ENCODE results near the gene BOD1L2. TPM values are rescaled to one million over a fixed set of nuclear protein-coding genes. Genes with fewer than 3 reads are reported as not detected.

BOD1L2 gene
- not detected for total RNA-seq

DNA sequence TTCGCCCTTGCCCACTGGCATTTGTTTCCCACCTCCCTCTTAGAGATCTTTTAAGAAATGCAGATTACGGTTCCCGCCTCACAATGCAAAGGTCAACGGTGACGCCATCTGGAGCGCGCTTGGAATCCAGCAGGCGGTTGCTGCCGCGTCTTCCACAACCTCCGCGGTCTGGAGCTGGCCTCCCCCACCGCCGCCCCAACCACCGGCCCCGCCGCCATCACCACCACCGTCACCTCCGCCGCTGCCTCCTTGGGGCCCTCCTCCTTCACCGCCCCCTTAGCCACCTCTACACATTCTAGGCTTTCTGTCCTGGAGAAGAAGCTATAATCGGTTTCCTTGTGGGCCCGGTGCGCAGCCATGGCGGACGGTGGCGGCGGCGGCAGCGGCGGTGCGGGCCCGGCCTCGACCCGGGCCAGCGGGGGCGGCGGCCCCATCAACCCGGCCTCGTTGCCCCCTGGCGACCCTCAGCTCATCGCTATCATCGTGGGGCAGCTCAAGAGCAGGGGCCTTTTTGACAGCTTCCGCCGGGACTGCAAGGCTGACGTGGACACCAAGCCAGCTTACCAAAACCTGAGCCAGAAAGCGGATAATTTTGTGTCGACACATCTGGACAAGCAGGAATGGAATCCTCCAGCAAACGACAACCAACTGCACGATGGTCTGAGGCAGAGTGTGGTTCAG is at the start of gene BOD1L2:
TSS of gene BOD1L2 (plus strand) at position 132 of the 681 bp plus-strand sequence. CDS start at position 358, 226 bp downstream.
- DNase-seq (no peak), ATAC-seq (no peak)
- Histone ChIP-seq H3K27me3 (no peaks in the 10 kb centered on the region), H3K27ac (no peak within 1 kb of the TSS), H3K4me1 (peaks cover 17% of the 10 kb centered on the region), H3K36me3 (replicated peaks in 1 of 2; ENCODE audit: insufficient read depth in 1 of 2, low read depth in 2 of 2) (no peaks in the 10 kb centered on the region), H3K4me3 (no peak within 1 kb of the TSS), H3K9me3 (no peaks in the 10 kb centered on the region)
- no peak for TF ChIP-seq POLR2A (IDR thresholded peaks at IDR 0.05)
- TF ChIP-seq, protein P1, sequence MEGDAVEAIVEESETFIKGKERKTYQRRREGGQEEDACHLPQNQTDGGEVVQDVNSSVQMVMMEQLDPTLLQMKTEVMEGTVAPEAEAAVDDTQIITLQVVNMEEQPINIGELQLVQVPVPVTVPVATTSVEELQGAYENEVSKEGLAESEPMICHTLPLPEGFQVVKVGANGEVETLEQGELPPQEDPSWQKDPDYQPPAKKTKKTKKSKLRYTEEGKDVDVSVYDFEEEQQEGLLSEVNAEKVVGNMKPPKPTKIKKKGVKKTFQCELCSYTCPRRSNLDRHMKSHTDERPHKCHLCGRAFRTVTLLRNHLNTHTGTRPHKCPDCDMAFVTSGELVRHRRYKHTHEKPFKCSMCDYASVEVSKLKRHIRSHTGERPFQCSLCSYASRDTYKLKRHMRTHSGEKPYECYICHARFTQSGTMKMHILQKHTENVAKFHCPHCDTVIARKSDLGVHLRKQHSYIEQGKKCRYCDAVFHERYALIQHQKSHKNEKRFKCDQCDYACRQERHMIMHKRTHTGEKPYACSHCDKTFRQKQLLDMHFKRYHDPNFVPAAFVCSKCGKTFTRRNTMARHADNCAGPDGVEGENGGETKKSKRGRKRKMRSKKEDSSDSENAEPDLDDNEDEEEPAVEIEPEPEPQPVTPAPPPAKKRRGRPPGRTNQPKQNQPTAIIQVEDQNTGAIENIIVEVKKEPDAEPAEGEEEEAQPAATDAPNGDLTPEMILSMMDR (IDR thresholded peaks at IDR 0.05): no peak
- WGBS, 2 donors: 78 to 88% methylated on average over 41 to 49 of the region's 50 CpGs
- intact Hi-C loops (cut with DNase I): no loop called here

GRCh38 chr18:57107140-57107832 is 39.6 kb upstream of the BOD1L2 start:
- no peak for ATAC-seq
- no peak overlapping the region for H3K27ac ChIP-seq
- WGBS, 2 donors: 46 to 57% methylated on average over 4 of the region's 4 CpGs
- no peaks in the 10 kb centered on the region for H3K27me3 ChIP-seq
- no peaks in the 10 kb centered on the region for H3K4me1 ChIP-seq
- no peak for DNase-seq
- no peaks in the 10 kb centered on the region for H3K9me3 ChIP-seq
- TF ChIP-seq POLR2A (IDR thresholded peaks at IDR 0.05): no peak
- TF ChIP-seq, protein P1 (IDR thresholded peaks at IDR 0.05): no peak
- no peak overlapping the region for H3K4me3 ChIP-seq
- intact Hi-C loops (cut with DNase I): no loop called here
- H3K36me3 ChIP-seq (replicated peaks in 1 of 2; ENCODE audit: insufficient read depth in 1 of 2, low read depth in 2 of 2): no peaks in the 10 kb centered on the region

DNA sequence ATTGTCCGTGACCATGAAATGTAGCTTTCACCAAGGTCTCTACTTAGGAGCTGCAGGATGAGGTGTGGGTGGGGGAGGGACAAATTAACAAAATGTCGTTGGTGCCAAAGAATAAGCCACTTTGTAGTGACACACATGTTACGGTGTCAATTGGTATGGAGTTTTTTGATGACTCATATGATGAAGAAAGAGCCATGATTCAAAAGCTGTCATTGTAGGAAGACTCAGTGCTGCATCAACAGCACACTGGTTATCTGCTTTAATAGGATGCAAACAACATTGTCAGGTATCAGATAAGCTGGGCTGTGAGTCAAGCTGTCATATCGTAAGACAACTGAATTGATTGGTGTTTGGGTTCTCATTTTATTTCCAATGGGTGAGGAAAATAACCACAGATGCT is 36.6 kb upstream of the BOD1L2 start:
- 51 to 55% methylated on average over 4 of the region's 4 CpGs for WGBS, 2 donors
- H3K4me1 ChIP-seq: no peaks in the 10 kb centered on the region
- no peak overlapping the region for H3K4me3 ChIP-seq
- H3K27me3 ChIP-seq: no peaks in the 10 kb centered on the region
- TF ChIP-seq, protein P1 (IDR thresholded peaks at IDR 0.05): no peak
- no peak for TF ChIP-seq POLR2A (IDR thresholded peaks at IDR 0.05)
- DNase-seq: no peak
- ATAC-seq: no peak
- intact Hi-C loops (cut with DNase I): no loop called here
- H3K36me3 ChIP-seq (replicated peaks in 1 of 2; ENCODE audit: insufficient read depth in 1 of 2, low read depth in 2 of 2): no peaks in the 10 kb centered on the region
- H3K9me3 ChIP-seq: no peaks in the 10 kb centered on the region
- no peak overlapping the region for H3K27ac ChIP-seq

GRCh38 chr18:57113799-57114420 is 33.0 kb upstream of the BOD1L2 start:
- no peaks in the 10 kb centered on the region for H3K4me1 ChIP-seq
- ATAC-seq (no peak), DNase-seq (no peak)
- no peaks in the 10 kb centered on the region for H3K27me3 ChIP-seq
- intact Hi-C loops (cut with DNase I): no loop called here
- WGBS, 2 donors: 52 to 58% methylated on average over 4 of the region's 4 CpGs
- no peak overlapping the region for H3K4me3 ChIP-seq
- no peak overlapping the region for H3K27ac ChIP-seq
- no peak for TF ChIP-seq POLR2A (IDR thresholded peaks at IDR 0.05)
- TF ChIP-seq, protein P1 (IDR thresholded peaks at IDR 0.05): no peak
- no peaks in the 10 kb centered on the region for H3K9me3 ChIP-seq
- H3K36me3 ChIP-seq (replicated peaks in 1 of 2; ENCODE audit: insufficient read depth in 1 of 2, low read depth in 2 of 2): no peaks in the 10 kb centered on the region

All from body of pancreas (tissue), 4 donors.